WTC11 (cell line): ENCODE data around the gene NOX3. TPM values are rescaled to one million over a fixed set of nuclear protein-coding genes. Genes with fewer than 3 reads are reported as not detected.

Source experiments
- ATAC-seq: fragments of 200-7000 bp; cut with Tn5 transposase; 2 replicates; pipeline ENCODE4 v1.10.0; 2021; ENCODE audit warnings: mild to moderate bottlenecking, moderate library complexity
- CTCF ChIA-PET: fragments of 300-600 bp; sonication (Branson Sonifier 250); formaldehyde crosslinking; loops from one replicate; lab custom pipeline; 2021; ENCODE audit warnings: antibody characterized with exemption; lab: Charles Lee
- POLR2A ChIA-PET: fragments of 350-600 bp; sonication (Branson Sonifier 250); formaldehyde crosslinking; loops from one replicate; lab custom pipeline; 2021; ENCODE audit warnings: antibody characterized with exemption; lab: Charles Lee
- DNase-seq: peaks from one replicate; pipeline ENCODE4 v3.0.0; 2021; ENCODE audit warnings: low spot score
- H3K27ac Mint-ChIP-seq: 2 replicates; pipeline ENCODE4 v1.8.0; 2021; ENCODE audit warnings: mixed read lengths
- H3K27me3 Mint-ChIP-seq: 2 replicates; pipeline ENCODE4 v1.8.0; 2021; ENCODE audit warnings: low read depth, mild to moderate bottlenecking, moderate library complexity, mixed read lengths
- H3K36me3 Mint-ChIP-seq: 2 replicates; pipeline ENCODE4 v1.8.0; 2021; ENCODE audit warnings: mixed read lengths
- H3K4me1 Mint-ChIP-seq: 2 replicates; pipeline ENCODE4 v1.8.0; 2022; ENCODE audit warnings: mixed read lengths
- H3K4me3 Mint-ChIP-seq: 2 replicates; pipeline ENCODE4 v1.8.0; 2021; ENCODE audit warnings: mild to moderate bottlenecking, moderate library complexity, mixed read lengths
- H3K9me3 Mint-ChIP-seq: 2 replicates; pipeline ENCODE4 v1.8.0; 2021; ENCODE audit warnings: mixed read lengths
- AR ChIP-seq: fragments of 250-450 bp; sonication (Bioruptor Pico); IDR thresholded peaks from 2 replicates; pipeline ENCODE4 v1.9.0; 2021; ENCODE audit warnings: mild to moderate bottlenecking
- CBFB ChIP-seq: sonication (generic); formaldehyde crosslinking; IDR thresholded peaks from 2 replicates; pipeline ENCODE4 v1.8.1; 2022; ENCODE audit warnings: mild to moderate bottlenecking, low read depth, missing genetic modification reagents
- CTCF ChIP-seq: fragments of 200-600 bp; IDR thresholded peaks from 2 replicates; pipeline ENCODE4 v1.8.0; 2022; ENCODE audit warnings: antibody characterized with exemption
- ERG ChIP-seq: fragments of 250-450 bp; sonication (Bioruptor Pico); IDR thresholded peaks from 2 replicates; pipeline ENCODE4 v1.8.0; 2021; ENCODE audit warnings: mild to moderate bottlenecking
- ETV6 ChIP-seq: sonication (generic); formaldehyde crosslinking; IDR thresholded peaks from 2 replicates; pipeline ENCODE4 v1.8.1; 2022; ENCODE audit warnings: mild to moderate bottlenecking, missing genetic modification reagents
- GTF2I ChIP-seq: fragments of 250-450 bp; sonication (Bioruptor Pico); conservative IDR thresholded peaks from 2 replicates; pipeline ENCODE4 v1.4.0; 2021; ENCODE audit warnings: mild to moderate bottlenecking
- NR2C2 ChIP-seq: sonication (generic); formaldehyde crosslinking; IDR thresholded peaks from 2 replicates; pipeline ENCODE4 v1.8.0; 2022; ENCODE audit warnings: mild to moderate bottlenecking, missing genetic modification reagents
- NR3C1 ChIP-seq: sonication (generic); formaldehyde crosslinking; conservative IDR thresholded peaks from 2 replicates; pipeline ENCODE4 v1.8.1; 2023; ENCODE audit warnings: low read depth, mild to moderate bottlenecking, missing genetic modification reagents
- PRRX2 ChIP-seq: fragments of 250-450 bp; sonication (Bioruptor Pico); IDR thresholded peaks from 2 replicates; pipeline ENCODE4 v1.8.0; 2021; ENCODE audit warnings: mild to moderate bottlenecking
- ZMAT4 ChIP-seq: fragments of 250-450 bp; sonication (Bioruptor Pico); IDR thresholded peaks from 2 replicates; pipeline ENCODE4 v1.9.0; 2021; ENCODE audit warnings: mild to moderate bottlenecking
- ZNF512 ChIP-seq: sonication (generic); formaldehyde crosslinking; IDR thresholded peaks from 2 replicates; pipeline ENCODE4 v1.8.1; 2022; ENCODE audit warnings: missing genetic modification reagents, borderline replicate concordance
- ZNF671 ChIP-seq: fragments of 250-450 bp; sonication (Bioruptor Pico); IDR thresholded peaks from 2 replicates; pipeline ENCODE4 v1.8.0; 2021; ENCODE audit warnings: mild to moderate bottlenecking
- total RNA-seq: library from RNA; stranded (reverse); gene quantifications from 3 replicates; pipeline ENCODE4 v1.2.3, GENCODE V29; 2021
- TF ChIP-seq, protein P1 (sequence below): sonication (generic); formaldehyde crosslinking; IDR thresholded peaks from 2 replicates; pipeline ENCODE4 v1.8.0; 2022; ENCODE audit warnings: mild to moderate bottlenecking, missing genetic modification reagents

Gene NOX3
- total RNA-seq, 1 experiment from 2014 or later, result not detected

GRCh38 chr6:155400654-155400965 is 55.0 kb downstream of the NOX3 start:
- POLR2A ChIA-PET, result no interaction called here
- H3K27ac Mint-ChIP-seq, result no peak overlapping the region
- TF ChIP-seq NR2C2 (CRISPR knock-in tag), result no peak
- TF ChIP-seq GTF2I, result no peak
- no peak for TF ChIP-seq ERG (CRISPR knock-in tag)
- no peak for TF ChIP-seq CBFB (CRISPR knock-in tag)
- no peak for TF ChIP-seq ZNF671 (CRISPR knock-in tag)
- TF ChIP-seq CTCF, result no peak
- no peak for TF ChIP-seq ETV6 (CRISPR knock-in tag)
- TF ChIP-seq AR (CRISPR knock-in tag), result no peak
- no peak for TF ChIP-seq ZMAT4 (CRISPR knock-in tag)
- TF ChIP-seq NR3C1 (CRISPR knock-in tag), result no peak
- no peak for TF ChIP-seq PRRX2 (CRISPR knock-in tag)
- no peak for TF ChIP-seq ZNF512 (CRISPR knock-in tag)
- TF ChIP-seq, all 79 proteins: peak for 0
- H3K4me3 Mint-ChIP-seq, result no peak overlapping the region
- H3K27me3 Mint-ChIP-seq, result no peaks in the 10 kb centered on the region
- H3K36me3 Mint-ChIP-seq, result no peaks in the 10 kb centered on the region
- CTCF ChIA-PET, result interaction anchor here (1.0 kb wide), 1 partner anchor 20 kb away, joined by 3 read pairs; no protein-coding TSS in a partner anchor
- no peak for ATAC-seq
- peaks cover 4% of the 10 kb centered on the region for H3K4me1 Mint-ChIP-seq
- DNase-seq, result no peak
- no peaks in the 10 kb centered on the region for H3K9me3 Mint-ChIP-seq

GRCh38 chr6:155399745-155400653 is 55.6 kb downstream of the NOX3 start:
- no peak for DNase-seq
- no peak overlapping the region for H3K4me3 Mint-ChIP-seq
- ChIA-PET POLR2A (no interaction called here), CTCF (interaction anchor here (1.0 kb wide), 1 partner anchor 19 kb away, joined by 3 read pairs; no protein-coding TSS in a partner anchor)
- H3K27ac Mint-ChIP-seq, result no peak overlapping the region
- H3K27me3 Mint-ChIP-seq, result no peaks in the 10 kb centered on the region
- no peaks in the 10 kb centered on the region for H3K36me3 Mint-ChIP-seq
- no peak for ATAC-seq
- peaks cover 3% of the 10 kb centered on the region for H3K4me1 Mint-ChIP-seq
- TF ChIP-seq, protein P1, sequence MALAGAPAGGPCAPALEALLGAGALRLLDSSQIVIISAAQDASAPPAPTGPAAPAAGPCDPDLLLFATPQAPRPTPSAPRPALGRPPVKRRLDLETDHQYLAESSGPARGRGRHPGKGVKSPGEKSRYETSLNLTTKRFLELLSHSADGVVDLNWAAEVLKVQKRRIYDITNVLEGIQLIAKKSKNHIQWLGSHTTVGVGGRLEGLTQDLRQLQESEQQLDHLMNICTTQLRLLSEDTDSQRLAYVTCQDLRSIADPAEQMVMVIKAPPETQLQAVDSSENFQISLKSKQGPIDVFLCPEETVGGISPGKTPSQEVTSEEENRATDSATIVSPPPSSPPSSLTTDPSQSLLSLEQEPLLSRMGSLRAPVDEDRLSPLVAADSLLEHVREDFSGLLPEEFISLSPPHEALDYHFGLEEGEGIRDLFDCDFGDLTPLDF (CRISPR knock-in tag), result no peak
- H3K9me3 Mint-ChIP-seq, result no peaks in the 10 kb centered on the region
